Stimulated activated CD4-positive, alpha-beta T cell treated with anti-CD3 and anti-CD28 coated beads, Interleukin-2, amount 100 ng/mL, for 24 hours (primary cell): ENCODE measurements around the gene WDR82.

Experiments used
- DNase-seq, 2 donors: peaks; one replicate each; pipeline ENCODE4 v3.0.0-alpha.2; 2020

The WDR82 gene

GRCh38 chr3:52236424-52236886, 42.0 kb downstream of the WDR82 start:
- no peak for DNase-seq

- DNase-seq = no peak
Observed at GRCh38 chr3:52234516-52235447, 43.7 kb downstream of the WDR82 start.

- no peak for DNase-seq
Observed at GRCh38 chr3:52233968-52234367, 44.5 kb downstream of the WDR82 start.

GRCh38 chr3:52233108-52233591, 45.3 kb downstream of the WDR82 start:
- DNase-seq = no peak

GRCh38 chr3:52232279-52233107, 46.0 kb downstream of the WDR82 start:
- no peak for DNase-seq

GRCh38 chr3:52231502-52232278, 46.8 kb downstream of the WDR82 start:
- DNase-seq = peak; percentile 95 to 96

- DNase-seq = no peak
Observed at GRCh38 chr3:52230889-52231499, 47.5 kb downstream of the WDR82 start.

- no peak for DNase-seq
Observed at GRCh38 chr3:52230461-52230860, 48.0 kb downstream of the WDR82 start.

- DNase-seq = no peak
Observed at GRCh38 chr3:52229656-52230055, 48.8 kb downstream of the WDR82 start.

- no peak for DNase-seq
Observed at GRCh38 chr3:52228751-52229291, 49.6 kb downstream of the WDR82 start.

GRCh38 chr3:52228266-52228665, 50.2 kb downstream of the WDR82 start:
- no peak for DNase-seq

- no peak for DNase-seq
Observed at GRCh38 chr3:52227766-52228165, 50.7 kb downstream of the WDR82 start.

- DNase-seq = no peak
Observed at GRCh38 chr3:52227117-52227516, 51.3 kb downstream of the WDR82 start.

- no peak for DNase-seq
Observed at GRCh38 chr3:52226229-52226817, 52.1 kb downstream of the WDR82 start.

GRCh38 chr3:52225452-52226228, 52.8 kb downstream of the WDR82 start, which contains the start of gene TLR9:
TLR9 (minus strand) TSS chr3:52225645; CDS start chr3:52225529, 116 bp downstream.
- DNase-seq = no peak

GRCh38 chr3:52223449-52224408, 54.7 kb downstream of the WDR82 start:
- DNase-seq = no peak

- DNase-seq = no peak
Observed at GRCh38 chr3:52222319-52223221, 55.9 kb downstream of the WDR82 start.
